ENCODE measurements around the gene SORCS2.

SORCS2 gene

GRCh38 chr4:7677086-7677485, 484.7 kb downstream of the SORCS2 start:
- no peaks in the 10 kb centered on the region for H3K4me1 Mint-ChIP-seq
- H3K27ac Mint-ChIP-seq, result no peak overlapping the region
- peaks cover 5% of the 10 kb centered on the region for H3K27me3 Mint-ChIP-seq
- DNase-seq, result no peak
- H3K4me3 Mint-ChIP-seq, result no peak overlapping the region
- peaks cover 0 to 7% of the 10 kb centered on the region in 2 donors for H3K9me3 Mint-ChIP-seq
- ATAC-seq, result no peak

DNA sequence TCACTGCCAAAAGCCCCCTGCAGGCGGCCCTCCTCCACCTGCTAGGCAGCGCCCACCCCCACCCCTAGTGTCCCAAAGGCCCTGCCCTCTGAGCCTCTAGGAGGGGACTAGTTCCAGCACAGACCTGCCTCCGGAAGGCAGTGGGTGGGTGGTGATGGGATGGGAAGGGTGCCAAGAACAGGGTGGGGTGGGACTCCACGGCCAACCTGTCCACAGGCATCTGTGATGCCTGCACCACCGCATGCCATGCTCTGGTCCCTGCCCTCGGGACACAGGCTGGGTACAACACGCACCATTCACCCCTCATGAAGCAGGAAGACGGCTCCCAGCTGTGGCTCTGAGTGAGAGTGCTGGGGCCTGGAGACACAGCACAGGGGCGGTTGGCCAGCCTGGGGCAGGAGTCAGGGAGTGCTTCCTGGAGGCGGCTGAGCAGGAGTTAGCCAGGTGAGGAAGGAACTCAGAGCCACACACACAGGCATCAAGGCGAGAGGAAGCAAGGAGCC, 485.5 kb downstream of the SORCS2 start:
- H3K27me3 Mint-ChIP-seq, result peaks cover 5% of the 10 kb centered on the region
- no peak overlapping the region for H3K4me3 Mint-ChIP-seq
- DNase-seq, result no peak
- ATAC-seq, result no peak
- H3K9me3 Mint-ChIP-seq, result peaks cover 2 to 11% of the 10 kb centered on the region in 2 donors
- H3K4me1 Mint-ChIP-seq, result no peaks in the 10 kb centered on the region
- H3K27ac Mint-ChIP-seq, result no peak overlapping the region

GRCh38 chr4:7678318-7678852, 486.0 kb downstream of the SORCS2 start:
- H3K27me3 Mint-ChIP-seq, result peaks cover 5% of the 10 kb centered on the region
- ATAC-seq (no peak), DNase-seq (no peak)
- H3K9me3 Mint-ChIP-seq, result peaks cover 4 to 16% of the 10 kb centered on the region in 2 donors
- no peaks in the 10 kb centered on the region for H3K4me1 Mint-ChIP-seq
- H3K4me3 Mint-ChIP-seq, result no peak overlapping the region
- no peak overlapping the region for H3K27ac Mint-ChIP-seq

GRCh38 chr4:7679406-7680040, 487.2 kb downstream of the SORCS2 start:
- Mint-ChIP-seq H3K9me3 (peaks cover 4 to 18% of the 10 kb centered on the region in 2 donors), H3K4me1 (no peaks in the 10 kb centered on the region), H3K27ac (peak overlapping the region in 1 of 2 donors; percentile 31), H3K27me3 (peaks cover 5% of the 10 kb centered on the region), H3K4me3 (no peak overlapping the region)
- DNase-seq (no peak), ATAC-seq (no peak)

- Mint-ChIP-seq H3K27ac (peak overlapping the region in 1 of 2 donors; percentile 31), H3K4me3 (no peak overlapping the region), H3K4me1 (no peaks in the 10 kb centered on the region), H3K27me3 (peaks cover 5% of the 10 kb centered on the region), H3K9me3 (peaks cover 4 to 18% of the 10 kb centered on the region in 2 donors)
- DNase-seq, result no peak
- ATAC-seq, result no peak
Measured at GRCh38 chr4:7680106-7680505, 487.8 kb downstream of the SORCS2 start.

GRCh38 chr4:7680731-7681130, 488.4 kb downstream of the SORCS2 start:
- DNase-seq (no peak), ATAC-seq (no peak)
- H3K4me1 Mint-ChIP-seq, result no peaks in the 10 kb centered on the region
- no peak overlapping the region for H3K27ac Mint-ChIP-seq
- H3K4me3 Mint-ChIP-seq, result no peak overlapping the region
- peaks cover 4 to 18% of the 10 kb centered on the region in 2 donors for H3K9me3 Mint-ChIP-seq
- H3K27me3 Mint-ChIP-seq, result peaks cover 5% of the 10 kb centered on the region

- Mint-ChIP-seq H3K9me3 (peaks cover 4 to 18% of the 10 kb centered on the region in 2 donors), H3K4me1 (no peaks in the 10 kb centered on the region), H3K4me3 (no peak overlapping the region), H3K27me3 (no peaks in the 10 kb centered on the region), H3K27ac (no peak overlapping the region)
- DNase-seq (no peak), ATAC-seq (no peak)
Measured at GRCh38 chr4:7683126-7683703, 490.9 kb downstream of the SORCS2 start.

DNA sequence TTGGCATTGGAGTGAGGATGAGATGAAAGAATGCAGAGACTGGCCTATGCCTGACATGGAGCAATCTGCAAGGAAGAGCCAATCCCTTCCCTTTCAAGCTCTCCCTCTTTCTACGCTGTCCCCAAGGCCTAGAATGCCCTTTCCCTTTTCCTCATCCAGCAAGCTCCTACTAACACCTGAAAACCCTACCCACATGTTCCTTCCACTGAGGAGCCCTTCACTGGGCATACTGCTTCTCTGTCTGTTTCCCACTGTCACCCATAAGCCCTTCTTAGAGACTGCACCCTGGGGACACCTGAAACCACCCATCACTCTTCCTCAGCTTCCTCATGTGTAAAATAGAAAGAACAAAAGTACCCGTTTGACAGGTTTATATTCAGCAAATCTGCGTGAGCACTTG, 492.0 kb downstream of the SORCS2 start:
- Mint-ChIP-seq H3K9me3 (peaks cover 4 to 18% of the 10 kb centered on the region in 2 donors), H3K4me1 (no peaks in the 10 kb centered on the region), H3K27me3 (no peaks in the 10 kb centered on the region), H3K27ac (peak overlapping the region in 1 of 2 donors; percentile 63), H3K4me3 (no peak overlapping the region)
- ATAC-seq, result no peak
- no peak for DNase-seq

- ATAC-seq (no peak), DNase-seq (no peak)
- Mint-ChIP-seq H3K27ac (no peak overlapping the region), H3K27me3 (no peaks in the 10 kb centered on the region), H3K4me3 (no peak overlapping the region), H3K4me1 (no peaks in the 10 kb centered on the region), H3K9me3 (peaks cover 4 to 14% of the 10 kb centered on the region in 2 donors)
Measured at GRCh38 chr4:7686070-7686870, 493.9 kb downstream of the SORCS2 start.

DNA sequence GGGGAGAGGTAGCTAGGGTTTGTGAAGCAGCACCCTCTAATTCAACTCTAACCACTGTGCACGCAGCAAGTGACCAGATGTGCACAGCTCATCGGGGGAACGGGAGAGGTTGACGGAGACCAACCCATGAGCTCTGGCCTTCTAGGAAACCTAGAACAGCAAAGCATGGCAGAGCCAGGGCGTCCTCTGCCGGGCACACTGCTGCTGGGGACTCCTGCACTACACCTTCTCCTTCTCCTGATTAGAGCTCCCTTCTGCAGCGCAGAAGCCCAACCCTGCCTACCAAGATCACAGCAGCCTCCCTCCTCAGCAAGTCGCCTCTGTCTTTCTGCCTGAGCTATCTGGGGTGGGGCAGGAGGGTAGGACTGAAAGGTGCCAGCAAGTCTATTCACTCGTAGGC, 494.7 kb downstream of the SORCS2 start:
- Mint-ChIP-seq H3K4me3 (no peak overlapping the region), H3K9me3 (peaks cover 4 to 12% of the 10 kb centered on the region in 2 donors), H3K27ac (no peak overlapping the region), H3K4me1 (no peaks in the 10 kb centered on the region), H3K27me3 (no peaks in the 10 kb centered on the region)
- ATAC-seq (no peak), DNase-seq (no peak)

- no peak for ATAC-seq
- Mint-ChIP-seq H3K4me3 (no peak overlapping the region), H3K4me1 (no peaks in the 10 kb centered on the region), H3K27me3 (no peaks in the 10 kb centered on the region), H3K27ac (no peak overlapping the region), H3K9me3 (peaks cover 2 to 8% of the 10 kb centered on the region in 2 donors)
- DNase-seq, result no peak
Measured at GRCh38 chr4:7687796-7688195, 495.5 kb downstream of the SORCS2 start.

GRCh38 chr4:7689773-7690693, 497.7 kb downstream of the SORCS2 start:
- Mint-ChIP-seq H3K4me1 (no peaks in the 10 kb centered on the region), H3K4me3 (no peak overlapping the region), H3K27ac (no peak overlapping the region), H3K9me3 (no peaks in the 10 kb centered on the region), H3K27me3 (no peaks in the 10 kb centered on the region)
- ATAC-seq (no peak), DNase-seq (no peak)

- H3K4me3 Mint-ChIP-seq, result no peak overlapping the region
- ATAC-seq, result no peak
- DNase-seq, result no peak
- no peaks in the 10 kb centered on the region for H3K4me1 Mint-ChIP-seq
- H3K9me3 Mint-ChIP-seq, result no peaks in the 10 kb centered on the region
- H3K27ac Mint-ChIP-seq, result no peak overlapping the region
- H3K27me3 Mint-ChIP-seq, result no peaks in the 10 kb centered on the region
Measured at GRCh38 chr4:7691061-7691460, 498.7 kb downstream of the SORCS2 start.

DNA sequence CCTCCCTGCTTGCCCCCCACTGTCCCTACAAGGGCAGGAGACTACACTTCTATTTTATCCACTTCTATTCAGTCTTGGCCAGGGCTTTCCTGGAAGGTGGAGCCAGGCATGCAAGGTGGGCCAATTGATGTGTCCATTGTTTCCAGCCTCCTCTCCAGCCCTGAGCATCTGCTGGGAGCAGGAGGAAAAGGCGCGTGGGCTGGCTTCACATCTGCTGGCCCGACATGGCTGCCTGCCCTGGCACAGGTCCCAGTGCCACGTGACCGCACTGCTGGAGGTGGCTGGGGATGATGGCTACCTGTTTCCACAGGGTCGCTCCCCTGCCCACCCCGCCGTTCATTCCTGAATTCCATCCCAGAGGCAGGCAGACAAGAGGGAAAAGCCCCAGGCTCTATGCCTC, 499.6 kb downstream of the SORCS2 start:
- DNase-seq (no peak), ATAC-seq (no peak)
- Mint-ChIP-seq H3K9me3 (no peaks in the 10 kb centered on the region), H3K27me3 (peaks cover under 1% of the 10 kb centered on the region), H3K27ac (no peak overlapping the region), H3K4me1 (no peaks in the 10 kb centered on the region), H3K4me3 (no peak overlapping the region)

All from stimulated activated naive CD8-positive, alpha-beta T cell treated with anti-CD3 and anti-CD28 coated beads, Interleukin-15, amount 100 ng/mL, for 72 hours (primary cell).